Naive thymus-derived CD8-positive, alpha-beta T cell (primary cell): Measurements from ENCODE around the gene CUX1. TPM values are rescaled to one million over a fixed set of nuclear protein-coding genes. Genes with fewer than 3 reads are reported as not detected.
A peak's percentile ranks its signal among the peaks of the same experiment; 100 is the strongest.
"Not testable (repeated sequence)": the region's sequence is repeated elsewhere in the genome, so short reads cannot be mapped to it uniquely, and the experiment has no call there.

Experiments used
- ATAC-seq, 2 donors: fragments of 150-1000 bp; cut with Tn5 transposase in 1 of 2; sonication (Bioruptor Pico), chemical (Tn5 transposase) in 1 of 2; 1 replicate in 1 of 2; 2 replicates in 1 of 2; pipeline ENCODE4 v1.10.0; 2021; ENCODE audit warnings: mild to moderate bottlenecking in 2 of 2, moderate library complexity in 2 of 2
- POLR2A ChIA-PET: fragments of 350-600 bp; sonication (Branson Sonifier 250); formaldehyde crosslinking; loops from one replicate; lab custom pipeline; 2021; ENCODE audit warnings: antibody characterized with exemption; lab: Charles Lee
- DNase-seq, 10 donors: peaks; one replicate each; pipeline versions ENCODE4 v3.0.0 to v3.0.0-alpha.2; 2020 to 2022
- H3K27ac Mint-ChIP-seq, 10 donors: one replicate each; pipeline ENCODE4 v1.8.0; 2020 to 2022; ENCODE audit warnings: mild to moderate bottlenecking in 10 of 10, mixed read lengths in 10 of 10, moderate library complexity in 4 of 10, inconsistent platforms in 1 of 10
- H3K27me3 Mint-ChIP-seq, 5 donors: one replicate each; pipeline ENCODE4 v1.8.0; 2021 to 2022; ENCODE audit warnings: mixed read lengths in 5 of 5
- H3K36me3 Mint-ChIP-seq, 3 donors: one replicate each; pipeline ENCODE4 v1.8.0; 2020 to 2022; ENCODE audit warnings: mixed read lengths in 3 of 3, mild to moderate bottlenecking in 2 of 3, inconsistent platforms in 1 of 3
- H3K4me1 Mint-ChIP-seq, 4 donors: one replicate each; pipeline ENCODE4 v1.8.0; 2021 to 2022; ENCODE audit warnings: mixed read lengths in 4 of 4
- H3K4me3 Mint-ChIP-seq, 10 donors: one replicate each; pipeline ENCODE4 v1.8.0; 2020 to 2022; ENCODE audit warnings: mild to moderate bottlenecking in 10 of 10, mixed read lengths in 10 of 10, moderate library complexity in 6 of 10, inconsistent platforms in 1 of 10
- H3K9me3 Mint-ChIP-seq, 9 donors: one replicate each; pipeline ENCODE4 v1.8.0; 2020 to 2022; ENCODE audit warnings: mixed read lengths in 9 of 9, mild to moderate bottlenecking in 3 of 9, inconsistent platforms in 1 of 9, moderate library complexity in 1 of 9
- polyA plus RNA-seq, 3 donors: library from polyadenylated mRNA; unstranded; fragments of 300-500 nt; fragmentation: Illumina TruSeq; gene quantifications; one replicate each; pipeline ENCODE4 v1.2.3, GENCODE V29; 2021
- total RNA-seq, 8 experiments: library from RNA in 2 of 8; stranded (reverse) in 2 of 8; gene quantifications; one replicate each; pipeline ENCODE4 v1.2.3 and lab custom pipeline; 2021 to 2026

CUX1 gene
- total and polyA plus RNA-seq, 5 experiments from 2014 or later = 10.3 to 66.2 (median 24.1) TPM

- ATAC-seq (no peak), DNase-seq (no peak)
- Mint-ChIP-seq H3K4me1 (peaks cover 20 to 29% (median 21%) of the 10 kb centered on the region in 4 donors), H3K4me3 (no peak overlapping the region), H3K27ac (peak overlapping the region in 4 of 10 donors; percentile 48 to 78 (median 65)), H3K9me3 (no peaks in the 10 kb centered on the region), H3K27me3 (no peaks in the 10 kb centered on the region), H3K36me3 (peaks cover 0 to 41% (median 10%) of the 10 kb centered on the region in 3 donors)
- POLR2A ChIA-PET = no interaction called here
Measured at GRCh38 chr7:101913247-101913721, 95.9 kb downstream of the CUX1 start.

GRCh38 chr7:101913851-101914250 is 96.4 kb downstream of the CUX1 start:
- no peak for DNase-seq
- no peak for ATAC-seq
- Mint-ChIP-seq H3K36me3 (peaks cover 0 to 46% (median 10%) of the 10 kb centered on the region in 3 donors), H3K4me1 (peaks cover 17 to 27% (median 20%) of the 10 kb centered on the region in 4 donors), H3K4me3 (peak overlapping the region in 3 of 10 donors; percentile 4 to 57 (median 36)), H3K27ac (peak overlapping the region in 4 of 10 donors; percentile 0 to 78 (median 65)), H3K27me3 (no peaks in the 10 kb centered on the region), H3K9me3 (no peaks in the 10 kb centered on the region)
- POLR2A ChIA-PET = no interaction called here

DNA sequence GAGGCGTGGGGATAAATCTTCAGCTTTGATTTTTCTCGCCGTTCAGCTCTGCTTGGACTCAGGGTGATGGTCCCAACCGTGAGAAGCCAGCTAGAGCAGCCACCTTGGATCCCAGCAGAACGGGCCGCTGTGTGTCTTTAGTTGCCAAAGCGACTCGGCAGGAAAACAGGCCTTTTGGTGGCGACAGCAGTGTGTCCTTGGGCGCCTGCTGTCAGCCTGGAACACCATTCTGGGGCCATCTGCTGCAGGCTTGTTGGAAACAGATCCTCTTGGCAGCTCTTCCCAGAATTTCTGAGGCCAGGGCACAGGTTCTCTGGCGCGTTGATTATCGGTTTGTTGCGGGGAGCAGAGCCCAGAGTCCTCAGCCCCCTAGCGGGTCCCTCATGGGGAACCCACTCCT is 97.6 kb downstream of the CUX1 start:
- no peaks in the 10 kb centered on the region for H3K27me3 Mint-ChIP-seq
- POLR2A ChIA-PET = no interaction called here
- DNase-seq (peak in 1 of 10 donors; percentile 34), ATAC-seq (no peak)
- no peak overlapping the region for H3K4me3 Mint-ChIP-seq
- peaks cover 0 to 56% (median 19%) of the 10 kb centered on the region in 3 donors for H3K36me3 Mint-ChIP-seq
- no peaks in the 10 kb centered on the region for H3K9me3 Mint-ChIP-seq
- H3K4me1 Mint-ChIP-seq = peaks cover 13 to 25% (median 22%) of the 10 kb centered on the region in 4 donors
- no peak overlapping the region for H3K27ac Mint-ChIP-seq

DNA sequence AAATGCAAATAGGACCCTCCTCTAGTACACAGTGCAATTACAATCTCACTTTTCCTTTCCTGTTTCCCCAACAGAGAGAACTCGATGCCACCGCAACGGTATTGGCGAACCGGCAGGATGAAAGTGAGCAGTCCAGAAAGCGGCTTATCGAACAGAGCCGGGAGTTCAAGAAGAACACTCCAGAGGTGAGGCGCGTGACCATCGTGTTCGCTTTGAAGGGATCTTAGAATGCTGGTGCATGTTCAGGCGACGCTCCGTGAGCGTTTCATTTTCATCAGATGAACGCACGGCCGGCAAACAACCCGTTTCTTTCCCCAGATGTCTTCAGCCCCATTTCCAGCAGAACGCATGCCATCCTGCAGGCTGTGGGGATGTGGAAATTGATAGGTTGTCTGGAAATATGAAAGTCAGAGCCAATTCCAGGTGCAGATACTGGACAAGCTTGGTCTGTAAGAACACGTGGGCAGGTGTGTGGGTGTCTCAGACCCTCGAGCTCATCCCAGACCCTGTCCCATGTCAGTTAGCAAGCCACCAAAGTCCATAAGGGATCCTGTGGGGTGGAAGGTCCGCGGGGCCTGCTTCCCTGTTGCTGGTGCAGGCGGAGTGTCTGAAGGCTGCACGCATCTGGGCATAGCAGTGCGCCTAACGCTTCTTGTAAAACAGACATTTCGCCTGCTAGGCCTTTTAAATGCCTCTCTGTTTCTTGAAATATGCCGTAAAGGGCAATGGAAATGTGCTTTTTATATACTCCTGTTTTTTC is 98.8 kb downstream of the CUX1 start:
- Mint-ChIP-seq H3K36me3 (peaks cover 0 to 56% (median 19%) of the 10 kb centered on the region in 3 donors), H3K9me3 (no peaks in the 10 kb centered on the region), H3K4me1 (peaks cover 13 to 25% (median 22%) of the 10 kb centered on the region in 4 donors), H3K27ac (peak overlapping the region in 1 of 10 donors; percentile 11), H3K27me3 (no peaks in the 10 kb centered on the region), H3K4me3 (no peak overlapping the region)
- DNase-seq = no peak
- POLR2A ChIA-PET = interaction anchor here (0.6 kb wide), 1 partner anchor 364 kb away, joined by 3 read pairs; no protein-coding TSS in a partner anchor
- ATAC-seq = no peak

GRCh38 chr7:101916876-101917275 is 99.5 kb downstream of the CUX1 start:
- Mint-ChIP-seq H3K4me1 (peaks cover 13 to 24% (median 22%) of the 10 kb centered on the region in 4 donors), H3K27me3 (no peaks in the 10 kb centered on the region), H3K36me3 (peaks cover 0 to 56% (median 19%) of the 10 kb centered on the region in 3 donors), H3K9me3 (no peaks in the 10 kb centered on the region), H3K27ac (no peak overlapping the region), H3K4me3 (no peak overlapping the region)
- DNase-seq (no peak), ATAC-seq (no peak)
- POLR2A ChIA-PET = interaction anchor here (0.7 kb wide), 1 partner anchor 13 kb away, joined by 4 read pairs; no protein-coding TSS in a partner anchor

- no peaks in the 10 kb centered on the region for H3K27me3 Mint-ChIP-seq
- H3K27ac Mint-ChIP-seq = peak overlapping the region in 1 of 10 donors; percentile 29
- H3K4me1 Mint-ChIP-seq = peaks cover 10 to 22% (median 19%) of the 10 kb centered on the region in 4 donors
- no peaks in the 10 kb centered on the region for H3K9me3 Mint-ChIP-seq
- no peak for DNase-seq
- peaks cover 0 to 54% (median 19%) of the 10 kb centered on the region in 3 donors for H3K36me3 Mint-ChIP-seq
- POLR2A ChIA-PET = no interaction called here
- H3K4me3 Mint-ChIP-seq = no peak overlapping the region
- no peak for ATAC-seq
Measured at GRCh38 chr7:101917566-101917965, 100.1 kb downstream of the CUX1 start.

- H3K27me3 Mint-ChIP-seq = no peaks in the 10 kb centered on the region
- peaks cover 8 to 23% (median 20%) of the 10 kb centered on the region in 4 donors for H3K4me1 Mint-ChIP-seq
- ATAC-seq = no peak
- no peaks in the 10 kb centered on the region for H3K9me3 Mint-ChIP-seq
- peak overlapping the region in 1 of 10 donors; percentile 14 for H3K27ac Mint-ChIP-seq
- H3K36me3 Mint-ChIP-seq = peaks cover 0 to 48% (median 19%) of the 10 kb centered on the region in 3 donors
- no peak overlapping the region for H3K4me3 Mint-ChIP-seq
- DNase-seq = no peak
- POLR2A ChIA-PET = no interaction called here
Measured at GRCh38 chr7:101918426-101918825, 101.0 kb downstream of the CUX1 start.

- Mint-ChIP-seq H3K9me3 (no peaks in the 10 kb centered on the region), H3K36me3 (peaks cover 0 to 50% (median 19%) of the 10 kb centered on the region in 3 donors), H3K4me3 (no peak overlapping the region), H3K27me3 (no peaks in the 10 kb centered on the region), H3K4me1 (peaks cover 3 to 23% (median 17%) of the 10 kb centered on the region in 4 donors), H3K27ac (peak overlapping the region in 1 of 10 donors; percentile 14)
- ATAC-seq = no peak
- POLR2A ChIA-PET = no interaction called here
- peak in 1 of 10 donors; percentile 34 for DNase-seq
Measured at GRCh38 chr7:101919363-101920115, 102.1 kb downstream of the CUX1 start.

DNA sequence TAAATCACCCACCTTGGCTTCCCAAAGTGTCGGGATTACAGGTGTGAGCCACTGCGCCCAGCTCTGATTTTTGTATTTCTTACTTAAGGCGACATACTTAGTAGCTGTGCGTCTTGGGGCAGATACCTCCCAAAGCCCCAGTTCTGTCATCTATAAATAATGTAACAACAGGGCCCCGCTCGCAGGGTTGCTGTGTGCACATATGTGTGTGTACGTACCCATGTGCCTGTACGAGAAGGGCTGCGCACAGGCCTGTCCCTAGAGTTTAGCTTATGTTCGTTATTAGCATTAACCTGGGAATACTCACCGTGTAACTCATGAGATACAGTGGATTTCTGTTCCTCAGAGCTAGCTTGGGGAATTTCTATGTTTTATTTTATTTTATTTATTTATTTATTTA is 103.6 kb downstream of the CUX1 start:
- Mint-ChIP-seq H3K9me3 (no peaks in the 10 kb centered on the region), H3K4me1 (peaks cover 3 to 22% (median 18%) of the 10 kb centered on the region in 4 donors), H3K4me3 (no peak overlapping the region), H3K27ac (no peak overlapping the region), H3K36me3 (peaks cover 0 to 42% (median 18%) of the 10 kb centered on the region in 3 donors), H3K27me3 (no peaks in the 10 kb centered on the region)
- no peak for ATAC-seq
- POLR2A ChIA-PET = no interaction called here
- no peak for DNase-seq

- POLR2A ChIA-PET, H3K4me3 Mint-ChIP-seq, H3K9me3 Mint-ChIP-seq, H3K27me3 Mint-ChIP-seq, DNase-seq, ATAC-seq: not testable (repeated sequence)
- Mint-ChIP-seq H3K36me3 (peaks cover 0 to 34% (median 15%) of the 10 kb centered on the region in 3 donors), H3K27ac (peak overlapping the region in 2 of 10 donors; percentile 9 to 27), H3K4me1 (peaks cover 5 to 24% (median 20%) of the 10 kb centered on the region in 4 donors)
Measured at GRCh38 chr7:101921546-101922489, 104.4 kb downstream of the CUX1 start.

DNA sequence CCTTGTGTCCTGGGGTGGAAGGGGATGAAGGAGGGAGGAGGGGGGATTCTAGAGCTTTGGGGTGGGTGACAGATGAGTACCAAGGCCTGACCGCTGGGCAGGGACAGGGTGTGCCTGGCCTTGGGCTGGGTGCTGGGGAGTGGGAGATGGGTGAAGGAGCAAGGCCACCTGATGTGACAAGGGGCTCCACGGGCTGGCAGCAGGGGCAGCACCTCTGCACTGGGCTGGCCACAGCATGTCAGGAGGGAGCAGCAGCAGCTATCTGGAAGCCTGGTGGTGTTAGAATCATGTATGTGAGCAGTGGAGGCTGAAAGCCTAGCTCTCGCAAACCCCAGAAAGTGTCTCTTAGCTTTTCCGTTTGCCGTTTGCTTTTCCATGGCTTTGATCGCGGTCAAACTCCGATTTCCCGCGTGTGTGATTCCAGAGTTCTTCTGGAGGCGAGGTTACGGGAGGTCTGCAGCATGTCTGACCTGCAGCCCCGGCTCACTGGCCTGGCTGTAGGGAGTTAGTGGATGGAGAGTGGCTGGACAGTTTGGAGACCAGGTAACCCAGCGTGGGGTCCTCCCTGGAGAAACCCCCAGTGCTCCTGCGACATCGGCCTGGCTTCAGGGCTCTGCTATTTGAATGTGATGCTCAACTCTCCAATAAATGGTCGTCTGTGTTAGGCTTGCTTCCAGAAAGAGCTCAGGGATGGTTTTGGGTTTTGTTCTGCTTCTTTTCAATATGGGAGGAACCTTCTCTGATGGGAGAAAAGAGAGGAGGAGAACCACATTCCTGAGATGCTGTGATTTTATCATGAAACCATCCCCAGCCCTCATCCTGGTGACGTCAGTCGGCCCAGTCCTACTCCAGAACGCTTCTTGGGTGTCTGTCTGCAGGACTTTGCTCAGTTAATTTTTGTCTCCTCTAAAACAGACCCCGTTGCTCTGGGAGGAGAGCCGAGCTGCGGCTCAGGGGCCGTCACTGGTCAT is 105.5 kb downstream of the CUX1 start:
- Mint-ChIP-seq H3K36me3 (peaks cover 0 to 26% (median 9%) of the 10 kb centered on the region in 3 donors), H3K27ac (peak overlapping the region in 2 of 10 donors; percentile 49 to 56), H3K9me3 (no peaks in the 10 kb centered on the region), H3K27me3 (no peaks in the 10 kb centered on the region), H3K4me3 (no peak overlapping the region), H3K4me1 (peaks cover 6 to 26% (median 21%) of the 10 kb centered on the region in 4 donors)
- DNase-seq = peak in 1 of 10 donors; percentile 55
- POLR2A ChIA-PET = no interaction called here
- ATAC-seq = no peak
